ENCODE data around the gene GIPR. TPM values are rescaled to one million over a fixed set of nuclear protein-coding genes. Genes with fewer than 3 reads are reported as not detected.
"Not testable (repeated sequence)": the region's sequence is repeated elsewhere in the genome, so short reads cannot be mapped to it uniquely, and the experiment has no call there.

GIPR gene
- total RNA-seq, 2 experiments from 2014 or later: 7.0 to 9.2 TPM

DNA sequence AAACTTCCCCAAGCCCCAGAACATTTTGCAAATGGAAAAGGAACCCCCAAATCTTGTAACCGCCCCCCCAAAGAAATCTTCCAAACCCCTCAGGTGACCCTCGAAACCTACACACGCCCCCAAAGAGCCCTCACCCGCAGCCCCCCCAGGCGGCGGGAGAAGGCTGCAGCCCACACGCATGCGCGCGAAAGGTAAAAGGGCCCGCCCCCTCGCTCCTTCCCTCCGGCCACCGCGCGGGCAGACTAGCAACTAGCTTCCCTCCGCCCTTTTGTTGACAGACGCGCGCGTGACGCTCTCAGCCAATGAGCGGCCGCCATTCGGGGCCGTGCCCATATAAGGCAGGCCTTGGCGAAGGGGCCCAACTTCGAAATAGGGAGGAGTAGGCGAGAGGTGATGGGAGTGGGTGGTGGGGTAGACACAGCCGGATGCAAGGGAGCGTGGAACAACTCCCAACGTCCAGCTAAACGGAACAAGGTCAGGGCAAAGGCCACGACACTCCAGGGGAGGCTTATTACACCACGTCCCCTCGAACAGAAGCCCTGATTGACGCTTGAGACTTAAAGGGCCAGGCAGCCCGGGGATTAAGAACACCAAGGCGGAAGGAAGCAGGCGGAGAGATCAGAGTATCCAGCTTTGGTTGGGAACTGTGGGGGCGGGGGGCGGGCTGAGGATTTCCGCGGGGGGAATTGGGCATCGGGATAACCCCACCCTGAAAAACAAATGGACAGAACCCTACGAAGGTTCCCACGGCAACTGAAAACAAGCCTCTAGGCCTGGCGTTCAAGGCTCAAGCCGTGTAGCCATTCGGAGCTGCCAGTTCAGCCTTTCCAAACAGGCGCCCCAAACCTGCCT, 49.3 kb downstream of the GIPR start:
- peak; percentile 99 for DNase-seq
- peak; percentile 99 for ATAC-seq
- peak overlapping the region; percentile 93 for H3K4me3 Mint-ChIP-seq
- no peaks in the 10 kb centered on the region for H3K27me3 Mint-ChIP-seq (ENCODE audit: low read depth)
- H3K4me1 Mint-ChIP-seq (ENCODE audit: low read depth): peaks cover 38% of the 10 kb centered on the region
- H3K36me3 Mint-ChIP-seq (ENCODE audit: low read depth): peaks cover 36% of the 10 kb centered on the region
- POLR2A ChIA-PET: interaction anchor here (0.6 to 3.4 kb wide), 13 partner anchors 9 to 634 kb away, joined by 3 to 22 read pairs (median 4); partner anchors contain the start of genes FBXO46, QPCTL, SIX5 and SNRPD2
- CTCF ChIA-PET: interaction anchor here (0.6 to 6.1 kb wide), 16 partner anchors 13 to 239 kb away, joined by 3 to 101 read pairs (median 4); partner anchors contain the start of genes DMWD, FBXO46, QPCTL and SIX5
- no peaks in the 10 kb centered on the region for H3K9me3 Mint-ChIP-seq (ENCODE audit: insufficient read depth)
- peak overlapping the region; percentile 89 for H3K27ac Mint-ChIP-seq

DNA sequence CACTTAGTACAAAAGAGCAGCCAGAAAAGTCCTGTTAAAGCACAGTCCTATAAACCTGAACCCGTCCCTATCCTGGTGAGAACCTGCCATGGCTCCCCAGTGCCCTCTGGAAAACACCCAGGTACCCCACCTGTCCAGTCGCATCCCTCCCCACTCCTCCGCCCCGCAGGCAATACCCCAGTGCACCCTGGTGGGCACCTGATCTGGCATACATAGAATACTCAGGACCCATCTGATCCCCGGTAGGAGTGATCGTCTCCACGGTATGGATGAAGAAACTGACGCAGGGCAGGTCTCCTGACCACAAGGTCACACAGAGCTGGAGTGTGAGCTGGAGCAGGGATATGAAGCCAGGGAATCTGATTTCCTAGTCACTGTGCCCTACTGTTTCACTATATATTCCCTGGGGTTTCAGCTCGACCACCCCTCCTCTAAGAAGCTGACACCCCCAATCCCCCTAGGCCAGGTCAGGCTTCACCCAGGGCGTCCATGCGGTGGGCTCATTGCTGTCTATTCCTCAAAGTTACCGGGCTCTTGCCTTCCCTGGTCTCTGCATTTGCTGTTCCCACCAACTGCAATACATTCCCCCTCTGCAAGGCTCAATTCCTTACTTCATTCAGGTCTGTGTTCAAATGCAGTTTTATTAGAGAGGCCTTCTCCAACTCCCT, 50.1 kb downstream of the GIPR start:
- H3K36me3 Mint-ChIP-seq (ENCODE audit: low read depth): peaks cover 36% of the 10 kb centered on the region
- no peaks in the 10 kb centered on the region for H3K9me3 Mint-ChIP-seq (ENCODE audit: insufficient read depth)
- H3K27me3 Mint-ChIP-seq (ENCODE audit: low read depth): no peaks in the 10 kb centered on the region
- ATAC-seq (no peak), DNase-seq (no peak)
- ChIA-PET CTCF (interaction anchor here (0.5 to 6.1 kb wide), 9 partner anchors 12 to 1450 kb away, joined by 3 to 101 read pairs (median 5); partner anchors contain the start of genes FBXO46, QPCTL, SIX5 and SNRPD2), POLR2A (interaction anchor here (1.0 to 3.4 kb wide), 6 partner anchors 8 to 145 kb away, joined by 3 to 22 read pairs (median 8); partner anchors contain the start of genes FBXO46, QPCTL, SIX5 and SNRPD2)
- H3K4me1 Mint-ChIP-seq (ENCODE audit: low read depth): peaks cover 38% of the 10 kb centered on the region
- peak overlapping the region; percentile 89 for H3K27ac Mint-ChIP-seq
- H3K4me3 Mint-ChIP-seq: peak overlapping the region; percentile 93

DNA sequence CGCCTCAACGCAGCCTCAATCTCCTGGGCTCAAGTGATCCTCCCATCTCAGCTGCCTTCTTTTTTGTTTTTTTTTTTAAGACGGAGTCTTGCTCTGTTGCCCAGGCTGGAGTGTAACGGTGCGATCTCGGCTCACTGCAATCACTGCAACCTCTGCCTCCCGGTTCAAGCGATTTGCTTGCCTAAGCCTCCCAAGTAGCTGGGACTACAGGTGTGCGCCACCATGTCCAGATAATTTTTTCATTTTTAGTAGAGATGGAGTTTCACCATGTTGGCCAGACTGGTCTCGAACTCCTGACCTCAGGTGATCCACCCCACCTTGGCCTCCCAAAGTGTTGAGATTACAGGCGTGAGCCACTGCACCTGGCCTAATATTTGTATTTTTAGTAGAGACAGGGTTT, 52.0 kb downstream of the GIPR start:
- H3K9me3 Mint-ChIP-seq (ENCODE audit: insufficient read depth); H3K27me3 Mint-ChIP-seq (ENCODE audit: low read depth); ATAC-seq; DNase-seq; H3K4me3 Mint-ChIP-seq; H3K27ac Mint-ChIP-seq: not testable (repeated sequence)
- Mint-ChIP-seq H3K36me3 (ENCODE audit: low read depth) (peaks cover 43% of the 10 kb centered on the region), H3K4me1 (ENCODE audit: low read depth) (peaks cover 38% of the 10 kb centered on the region)
- POLR2A ChIA-PET: interaction anchor here (1.1 kb wide), 1 partner anchor 11 kb away, joined by 3 read pairs; no protein-coding TSS in a partner anchor
- CTCF ChIA-PET: interaction anchor here (0.8 to 2.1 kb wide), 2 partner anchors 27 to 50 kb away, joined by 5 to 9 read pairs; partner anchors contain the start of genes QPCTL, SIX5 and SNRPD2

DNA sequence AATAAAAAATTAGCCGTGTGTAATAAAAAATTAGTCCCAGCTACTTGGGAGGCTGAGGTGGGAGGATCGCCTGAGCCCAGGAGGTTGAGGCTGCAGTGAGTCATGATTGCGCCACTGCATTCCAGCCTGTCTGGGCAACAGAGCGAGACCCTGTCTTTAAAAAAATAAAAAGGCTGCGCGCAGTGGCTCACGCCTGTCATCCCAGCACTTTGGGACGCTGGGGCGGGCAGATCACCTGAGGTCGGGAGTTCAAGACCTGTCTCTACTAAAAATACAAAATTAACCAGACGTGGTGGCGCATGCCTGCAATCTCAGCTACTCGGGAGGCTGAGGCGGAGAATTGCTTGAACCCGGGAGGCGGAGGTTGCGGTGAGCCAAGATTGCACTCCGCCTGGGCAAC, 60.7 kb downstream of the GIPR start:
- DNase-seq; H3K36me3 Mint-ChIP-seq (ENCODE audit: low read depth); H3K27me3 Mint-ChIP-seq (ENCODE audit: low read depth); POLR2A ChIA-PET; H3K27ac Mint-ChIP-seq; H3K4me3 Mint-ChIP-seq; ATAC-seq; H3K9me3 Mint-ChIP-seq (ENCODE audit: insufficient read depth): not testable (repeated sequence)
- peaks cover 29% of the 10 kb centered on the region for H3K4me1 Mint-ChIP-seq (ENCODE audit: low read depth)
- CTCF ChIA-PET: interaction anchor here (0.7 kb wide), 1 partner anchor 315 kb away, joined by 3 read pairs; no protein-coding TSS in a partner anchor

DNA sequence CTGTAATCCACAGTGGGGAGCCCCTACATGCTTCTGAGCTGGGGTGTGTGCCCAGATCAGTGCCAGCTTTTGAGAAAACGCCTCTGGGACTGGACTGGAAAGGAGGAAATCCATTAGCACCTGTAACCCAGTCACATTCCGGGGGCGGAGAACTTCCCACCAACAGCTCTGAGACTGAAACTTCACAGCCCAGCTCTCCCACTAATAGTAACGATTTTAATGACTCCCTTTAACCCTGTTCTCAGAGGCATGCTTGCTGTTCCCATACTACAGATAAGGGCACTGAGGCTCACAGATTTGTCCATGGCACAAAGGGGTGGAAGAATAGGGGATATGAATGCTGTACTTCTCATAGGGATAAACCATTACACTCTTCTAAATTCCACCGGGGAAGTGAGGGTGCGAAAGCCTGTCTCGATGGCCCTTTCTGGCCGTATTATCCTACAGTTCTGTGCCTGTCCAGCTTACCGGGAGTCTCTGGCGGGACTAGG, 61.8 kb downstream of the GIPR start:
- no peak for ATAC-seq
- ChIA-PET POLR2A (interaction anchor here (1.2 to 2.5 kb wide), 3 partner anchors 12 to 62 kb away, joined by 4 to 22 read pairs (median 5); partner anchors contain the start of gene SNRPD2), CTCF (interaction anchor here (1.3 to 2.5 kb wide), 4 partner anchors 12 to 49 kb away, joined by 3 to 25 read pairs (median 14); partner anchors contain the start of genes QPCTL and SNRPD2)
- Mint-ChIP-seq H3K4me1 (ENCODE audit: low read depth) (peaks cover 26% of the 10 kb centered on the region), H3K27ac (peak overlapping the region; percentile 88), H3K27me3 (ENCODE audit: low read depth) (no peaks in the 10 kb centered on the region), H3K36me3 (ENCODE audit: low read depth) (no peaks in the 10 kb centered on the region), H3K9me3 (ENCODE audit: insufficient read depth) (no peaks in the 10 kb centered on the region), H3K4me3 (peak overlapping the region; percentile 91)
- no peak for DNase-seq

DNA sequence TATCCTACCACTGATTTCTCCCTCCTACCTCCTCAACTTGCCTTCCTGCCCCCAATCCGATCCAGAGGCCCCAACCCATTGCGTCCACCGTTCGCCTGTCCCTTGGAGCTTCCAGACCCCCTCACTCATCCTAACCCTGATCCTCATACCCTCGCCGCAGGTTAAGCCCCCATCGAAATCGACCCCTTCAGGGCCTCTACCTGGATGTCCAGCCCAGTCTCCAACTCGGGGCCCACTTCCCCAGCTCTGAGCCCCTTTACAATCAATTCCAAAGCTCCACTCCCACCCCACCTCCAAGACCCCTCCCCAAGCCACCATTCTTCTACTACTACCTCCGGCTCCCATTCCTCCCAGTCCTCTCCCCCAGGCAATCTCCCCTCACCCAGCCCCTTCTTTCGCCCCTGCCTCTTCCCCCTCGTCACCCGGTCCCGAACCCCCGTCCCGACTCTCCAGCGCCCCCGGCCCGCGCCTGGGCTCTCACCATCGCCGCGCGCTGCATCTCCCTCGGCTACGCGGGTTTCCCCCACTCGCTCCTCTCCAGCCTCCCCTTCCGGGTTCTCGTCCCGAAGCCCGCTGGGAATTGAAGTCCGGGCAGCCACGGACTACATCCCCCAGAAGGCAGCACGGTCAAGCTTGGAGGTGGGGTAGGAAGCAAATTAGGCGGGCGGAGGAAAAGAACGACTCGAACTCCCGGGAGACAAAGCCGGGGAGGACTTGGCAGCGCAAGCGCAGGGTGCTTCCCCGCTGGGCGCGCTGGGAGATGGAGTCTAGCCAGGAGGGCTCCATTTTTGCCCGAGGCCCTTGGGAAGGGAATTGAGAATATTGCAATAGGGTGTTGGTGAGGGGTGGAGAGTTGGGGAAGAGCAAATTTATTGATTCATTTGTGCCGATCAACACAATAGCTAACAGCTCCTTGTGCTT, 62.6 kb downstream of the GIPR start, which contains the start of gene FBXO46:
TSS of gene FBXO46 (minus strand) at position 529 of the 921 bp plus-strand sequence. CDS start 17,401 bp downstream, outside the sequence.
- H3K27me3 Mint-ChIP-seq (ENCODE audit: low read depth): no peaks in the 10 kb centered on the region
- CTCF ChIA-PET: interaction anchor here (0.9 to 2.5 kb wide), 8 partner anchors 10 to 86 kb away, joined by 3 to 25 read pairs (median 4); partner anchors contain the start of genes QPCTL and SNRPD2
- no peaks in the 10 kb centered on the region for H3K36me3 Mint-ChIP-seq (ENCODE audit: low read depth)
- peaks cover 26% of the 10 kb centered on the region for H3K4me1 Mint-ChIP-seq (ENCODE audit: low read depth)
- H3K9me3 Mint-ChIP-seq (ENCODE audit: insufficient read depth): no peaks in the 10 kb centered on the region
- DNase-seq (peak; percentile 97), ATAC-seq (peak; percentile 99)
- POLR2A ChIA-PET: interaction anchor here (1.2 to 2.5 kb wide), 5 partner anchors 10 to 61 kb away, joined by 3 to 22 read pairs (median 4); partner anchors contain the start of gene SNRPD2
- H3K4me3 Mint-ChIP-seq: peak within 1 kb of the TSS; percentile 91
- H3K27ac Mint-ChIP-seq: peak within 1 kb of the TSS; percentile 88

Small RNAs within 50 kb of the gene (microRNA-seq; reads per million reads assigned to microRNA genes)
- gene MIR330 (513 reads per million, percentile 76 among the genes with 10 or more reads in this experiment), gene MIR642A (not detected), gene MIR642B (not detected)

Other genes with a start within 250 kb of the GIPR start
- gene ERCC1, start 244.3 kb upstream of the GIPR start, total RNA-seq: 10 to 100 TPM; 57.5 to 64.8 TPM
- gene FOSB, start 200.2 kb upstream of the GIPR start, total RNA-seq: 100 to 1,000 TPM; 154 to 172 TPM
- 1 to 10 TPM; 2.0 to 3.4 TPM for gene RTN2, start 171.2 kb upstream of the GIPR start, total RNA-seq
- 1 to 10 TPM; 1.6 to 3.2 TPM for gene PPM1N, start 169.8 kb upstream of the GIPR start, total RNA-seq
- gene VASP, start 160.7 kb upstream of the GIPR start, total RNA-seq: 100 to 1,000 TPM; 215 to 222 TPM
- 10 to 100 TPM; 13.4 to 14.9 TPM for gene OPA3, start 83.4 kb upstream of the GIPR start, total RNA-seq
- not detected for gene GPR4, start 66.0 kb upstream of the GIPR start, total RNA-seq
- gene EML2, start 28.8 kb upstream of the GIPR start, total RNA-seq: 10 to 100 TPM; 93.6 to 97.6 TPM
- 100 to 1,000 TPM; 634 to 652 TPM for gene SNRPD2, start 23.7 kb downstream of the GIPR start, total RNA-seq
- gene QPCTL, start 24.4 kb downstream of the GIPR start, total RNA-seq: 1 to 10 TPM; 6.7 to 8.0 TPM
- 10 to 100 TPM; 32.6 to 33.9 TPM for gene FBXO46, start 62.7 kb downstream of the GIPR start, total RNA-seq
- gene MEIOSIN, start 65.2 kb downstream of the GIPR start, total RNA-seq: not detected
- gene SIX5, start 101.0 kb downstream of the GIPR start, total RNA-seq: under 1 TPM; 0.53 to 0.89 TPM
- gene DMPK, start 114.3 kb downstream of the GIPR start, total RNA-seq: 10 to 100 TPM in 1 of 2 experiments, 1 to 10 TPM in 1; 9.9 to 14.4 TPM
- 10 to 100 TPM; 20.6 TPM for gene DMWD, start 124.6 kb downstream of the GIPR start, total RNA-seq
- gene RSPH6A, start 147.1 kb downstream of the GIPR start, total RNA-seq: under 1 TPM; 0.55 to 0.68 TPM
- 10 to 100 TPM; 97.3 to 98.3 TPM for gene SYMPK, start 194.9 kb downstream of the GIPR start, total RNA-seq
- not detected for gene FOXA3, start 196.1 kb downstream of the GIPR start, total RNA-seq
- gene IRF2BP1, start 217.9 kb downstream of the GIPR start, total RNA-seq: 10 to 100 TPM; 18.0 to 19.1 TPM
- gene MYPOP, start 234.4 kb downstream of the GIPR start, total RNA-seq: 10 to 100 TPM; 10.4 to 11.3 TPM
- not detected for gene NANOS2, start 246.6 kb downstream of the GIPR start, total RNA-seq

Data from activated CD8-positive, alpha-beta T cell treated with anti-CD3 and anti-CD28 coated beads, Interleukin-2, amount 10 ng/mL, durations not matched to agents 7 days and 5 days (primary cell).